CD14-positive monocyte (primary cell): ENCODE results near the gene MLN. TPM values are rescaled to one million over a fixed set of nuclear protein-coding genes. Genes with fewer than 3 reads are reported as not detected.

Experiments used
- DNase-seq, 3 donors: peaks; one replicate each; pipeline ENCODE4 v3.0.0-alpha.2; 2011 to 2022
- H2AFZ ChIP-seq: 2 replicates; pipeline ENCODE4 v1.6.0; 2012; ENCODE audit warnings: mild to moderate bottlenecking, low read depth, low read length, inconsistent platforms; ENCODE audit not compliant: insufficient read depth, poor library complexity, severe bottlenecking
- H3K27ac ChIP-seq, 2 donors: 1 replicate in 1 of 2; 2 replicates in 1 of 2; pipeline ENCODE4 v1.5.1; 2012 to 2013; ENCODE audit warnings: low read length in 2 of 2, control low read depth in 1 of 2, inconsistent platforms in 1 of 2, low read depth in 1 of 2, mild to moderate bottlenecking in 1 of 2
- H3K27me3 ChIP-seq, 2 donors: one replicate each; pipeline versions ENCODE4 v1.6.0 to v1.6.1; 2011 to 2013; ENCODE audit warnings: low read length in 2 of 2; ENCODE audit not compliant: control insufficient read depth in 2 of 2, insufficient read depth in 2 of 2
- H3K36me3 ChIP-seq, 2 donors: replicated peaks in 1 of 2; 1 replicate in 1 of 2; 2 replicates in 1 of 2; pipeline versions ENCODE4 v1.5.1 to v1.6.1; 2012 to 2013; ENCODE audit warnings: low read length in 2 of 2, control low read depth in 1 of 2, inconsistent platforms in 1 of 2, mild to moderate bottlenecking in 1 of 2; ENCODE audit not compliant: insufficient read depth in 2 of 2, control insufficient read depth in 1 of 2
- H3K4me1 ChIP-seq, 2 donors: 1 replicate in 1 of 2; 2 replicates in 1 of 2; pipeline versions ENCODE4 v1.5.1 to v1.6.1; 2012 to 2013; ENCODE audit warnings: low read length in 2 of 2, control low read depth in 1 of 2, inconsistent platforms in 1 of 2, mild to moderate bottlenecking in 1 of 2, moderate library complexity in 1 of 2; ENCODE audit not compliant: insufficient read depth in 2 of 2, control insufficient read depth in 1 of 2
- H3K4me2 ChIP-seq: replicated peaks from 2 replicates; pipeline ENCODE3; 2012; ENCODE audit warnings: low read length, moderate library complexity, mild to moderate bottlenecking; ENCODE audit not compliant: poor library complexity, severe bottlenecking; ENCODE audit errors: extremely low read depth
- H3K4me3 ChIP-seq, 3 experiments: fragments of 200-600 bp in 1 of 3; sonication (generic) in 1 of 3; replicated peaks in 1 of 3; 1 replicate in 2 of 3; 2 replicates in 1 of 3; pipeline ENCODE4 v1.5.1; 2011 to 2013; ENCODE audit warnings: low read length in 3 of 3, mild to moderate bottlenecking in 3 of 3, control low read depth in 2 of 3, low read depth in 2 of 3, inconsistent platforms in 1 of 3, moderate library complexity in 1 of 3
- H3K79me2 ChIP-seq: 2 replicates; pipeline ENCODE4 v1.6.0; 2012; ENCODE audit warnings: mild to moderate bottlenecking, control low read depth, inconsistent platforms, low read length, moderate library complexity; ENCODE audit not compliant: insufficient read depth
- H3K9ac ChIP-seq: 2 replicates; pipeline ENCODE4 v1.6.0; 2017; ENCODE audit warnings: low read length, mild to moderate bottlenecking; ENCODE audit not compliant: insufficient read depth, poor library complexity, severe bottlenecking
- H3K9me3 ChIP-seq, 2 donors: replicated peaks in 1 of 2; 1 replicate in 1 of 2; 2 replicates in 1 of 2; pipeline versions ENCODE4 v1.5.1 to v1.6.1; 2012 to 2013; ENCODE audit warnings: low read length in 2 of 2, control low read depth in 1 of 2; ENCODE audit not compliant: control insufficient read depth in 1 of 2, insufficient read depth in 1 of 2
- H4K20me1 ChIP-seq: 2 replicates; pipeline ENCODE4 v1.6.0; 2012; ENCODE audit warnings: mild to moderate bottlenecking, low read length, control low read depth, moderate library complexity; ENCODE audit not compliant: insufficient read depth
- H3K27ac Mint-ChIP-seq, 7 donors: one replicate each; pipeline ENCODE4 v1.8.0; 2020; ENCODE audit warnings: mild to moderate bottlenecking in 7 of 7, mixed read lengths in 7 of 7, moderate library complexity in 6 of 7, inconsistent platforms in 2 of 7
- H3K27me3 Mint-ChIP-seq, 3 donors: one replicate each; pipeline ENCODE4 v1.8.0; 2021 to 2022; ENCODE audit warnings: low read depth in 3 of 3, mild to moderate bottlenecking in 3 of 3, mixed read lengths in 3 of 3, moderate library complexity in 3 of 3, inconsistent platforms in 1 of 3
- H3K36me3 Mint-ChIP-seq, 2 donors: one replicate each; pipeline ENCODE4 v1.8.0; 2020; ENCODE audit warnings: mixed read lengths in 2 of 2, inconsistent platforms in 1 of 2, mild to moderate bottlenecking in 1 of 2
- H3K4me1 Mint-ChIP-seq: one replicate; pipeline ENCODE4 v1.8.0; 2020; ENCODE audit warnings: mild to moderate bottlenecking, mixed read lengths
- H3K4me3 Mint-ChIP-seq, 2 donors: one replicate each; pipeline ENCODE4 v1.8.0; 2020; ENCODE audit warnings: mild to moderate bottlenecking in 2 of 2, mixed read lengths in 2 of 2, moderate library complexity in 1 of 2
- H3K9me3 Mint-ChIP-seq, 7 donors: one replicate each; pipeline ENCODE4 v1.8.0; 2020 to 2022; ENCODE audit warnings: mixed read lengths in 7 of 7, mild to moderate bottlenecking in 6 of 7, moderate library complexity in 6 of 7, inconsistent platforms in 2 of 7
- WGBS: methylation state at CpG from one replicate; pipeline ENCODE4 v1.1.5; 2013; ENCODE audit warnings: missing lambda C conversion rate; ENCODE audit not compliant: insufficient coverage; 5-methylcytosine and 5-hydroxymethylcytosine counted together
- intact Hi-C, 2 donors: fragments of 100-400 bp; cut with micrococcal nuclease; formaldehyde crosslinking; loops; one replicate each; pipeline versions ENCODE4 v1.15.0 to v1.15.1; 2023
- polyA plus RNA-seq, 3 donors: library from polyadenylated mRNA; depleted of rRNA in 1 of 3; unstranded in 2 of 3; stranded (reverse) in 1 of 3; fragments of 300-500 nt in 2 of 3; fragments of >200 nt in 1 of 3; fragmentation: Illumina TruSeq in 2 of 3; gene quantifications; 1 replicate in 2 of 3; 2 replicates in 1 of 3; pipeline ENCODE4 v1.2.3, GENCODE V29; 2012 to 2021
- TF ChIP-seq, protein P1 (sequence below): fragments of 200-600 bp; IDR thresholded peaks from one replicate; pipeline ENCODE4 v1.8.0; 2022; ENCODE audit warnings: antibody characterized with exemption, mild to moderate bottlenecking

Gene MLN
- polyA plus RNA-seq, 3 donors = not detected

DNA sequence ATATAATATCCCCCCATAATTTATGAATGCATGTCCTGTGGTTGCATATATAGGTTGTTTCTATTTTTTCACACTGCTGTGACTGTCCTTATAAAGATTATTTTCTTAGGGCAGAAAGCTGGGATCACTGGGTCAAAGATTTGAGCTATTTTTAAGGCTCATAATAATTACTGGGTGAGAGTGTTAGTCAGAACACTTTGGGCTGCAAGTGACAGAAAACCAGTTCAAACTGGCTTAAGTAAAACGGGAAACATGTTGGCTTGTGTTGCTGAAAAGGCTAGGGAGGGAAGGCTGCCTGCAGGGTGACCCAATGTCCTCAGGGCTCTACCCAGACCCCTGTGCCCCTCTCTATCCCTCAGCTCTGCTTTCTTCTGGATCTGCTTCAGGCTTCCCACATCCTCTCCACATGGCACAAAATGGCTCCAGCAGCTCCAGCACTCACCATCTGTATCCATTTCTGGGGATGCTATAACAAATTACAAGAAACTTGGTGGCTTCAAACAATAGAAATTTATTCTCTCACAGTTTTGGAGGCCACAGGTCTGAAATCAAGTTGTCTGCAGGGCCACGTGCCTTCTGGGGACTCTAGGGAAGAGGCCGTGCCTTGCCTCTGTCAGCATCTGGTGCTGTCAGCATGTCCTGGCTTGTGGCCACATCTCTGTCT is 33.1 kb upstream of the MLN start:
- TF ChIP-seq, protein P1, sequence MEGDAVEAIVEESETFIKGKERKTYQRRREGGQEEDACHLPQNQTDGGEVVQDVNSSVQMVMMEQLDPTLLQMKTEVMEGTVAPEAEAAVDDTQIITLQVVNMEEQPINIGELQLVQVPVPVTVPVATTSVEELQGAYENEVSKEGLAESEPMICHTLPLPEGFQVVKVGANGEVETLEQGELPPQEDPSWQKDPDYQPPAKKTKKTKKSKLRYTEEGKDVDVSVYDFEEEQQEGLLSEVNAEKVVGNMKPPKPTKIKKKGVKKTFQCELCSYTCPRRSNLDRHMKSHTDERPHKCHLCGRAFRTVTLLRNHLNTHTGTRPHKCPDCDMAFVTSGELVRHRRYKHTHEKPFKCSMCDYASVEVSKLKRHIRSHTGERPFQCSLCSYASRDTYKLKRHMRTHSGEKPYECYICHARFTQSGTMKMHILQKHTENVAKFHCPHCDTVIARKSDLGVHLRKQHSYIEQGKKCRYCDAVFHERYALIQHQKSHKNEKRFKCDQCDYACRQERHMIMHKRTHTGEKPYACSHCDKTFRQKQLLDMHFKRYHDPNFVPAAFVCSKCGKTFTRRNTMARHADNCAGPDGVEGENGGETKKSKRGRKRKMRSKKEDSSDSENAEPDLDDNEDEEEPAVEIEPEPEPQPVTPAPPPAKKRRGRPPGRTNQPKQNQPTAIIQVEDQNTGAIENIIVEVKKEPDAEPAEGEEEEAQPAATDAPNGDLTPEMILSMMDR = no peak
- H3K27ac Mint-ChIP-seq = no peak overlapping the region
- DNase-seq = no peak
- H3K4me1 Mint-ChIP-seq = peaks cover 25% of the 10 kb centered on the region
- H3K27me3 Mint-ChIP-seq = peaks cover 3 to 16% (median 8%) of the 10 kb centered on the region in 3 donors
- H3K27ac ChIP-seq = no peak overlapping the region
- no peak overlapping the region for H3K4me2 ChIP-seq
- no peaks in the 10 kb centered on the region for H3K27me3 ChIP-seq
- peaks cover 0 to 5% of the 10 kb centered on the region in 2 donors for H3K9me3 ChIP-seq
- H3K79me2 ChIP-seq = no peaks in the 10 kb centered on the region
- H3K4me1 ChIP-seq = peaks cover 15 to 25% of the 10 kb centered on the region in 2 donors
- H3K4me3 ChIP-seq = no peak overlapping the region
- no peak overlapping the region for H3K9ac ChIP-seq
- H3K36me3 ChIP-seq = no peaks in the 10 kb centered on the region
- H3K36me3 Mint-ChIP-seq = no peaks in the 10 kb centered on the region
- intact Hi-C loops = no loop called here
- H4K20me1 ChIP-seq = no peaks in the 10 kb centered on the region
- WGBS = 87% methylated on average over 2 of the region's 3 CpGs
- no peak overlapping the region for H2AFZ ChIP-seq
- H3K4me3 Mint-ChIP-seq = no peak overlapping the region
- peaks cover 0 to 15% (median 8%) of the 10 kb centered on the region in 7 donors for H3K9me3 Mint-ChIP-seq

DNA sequence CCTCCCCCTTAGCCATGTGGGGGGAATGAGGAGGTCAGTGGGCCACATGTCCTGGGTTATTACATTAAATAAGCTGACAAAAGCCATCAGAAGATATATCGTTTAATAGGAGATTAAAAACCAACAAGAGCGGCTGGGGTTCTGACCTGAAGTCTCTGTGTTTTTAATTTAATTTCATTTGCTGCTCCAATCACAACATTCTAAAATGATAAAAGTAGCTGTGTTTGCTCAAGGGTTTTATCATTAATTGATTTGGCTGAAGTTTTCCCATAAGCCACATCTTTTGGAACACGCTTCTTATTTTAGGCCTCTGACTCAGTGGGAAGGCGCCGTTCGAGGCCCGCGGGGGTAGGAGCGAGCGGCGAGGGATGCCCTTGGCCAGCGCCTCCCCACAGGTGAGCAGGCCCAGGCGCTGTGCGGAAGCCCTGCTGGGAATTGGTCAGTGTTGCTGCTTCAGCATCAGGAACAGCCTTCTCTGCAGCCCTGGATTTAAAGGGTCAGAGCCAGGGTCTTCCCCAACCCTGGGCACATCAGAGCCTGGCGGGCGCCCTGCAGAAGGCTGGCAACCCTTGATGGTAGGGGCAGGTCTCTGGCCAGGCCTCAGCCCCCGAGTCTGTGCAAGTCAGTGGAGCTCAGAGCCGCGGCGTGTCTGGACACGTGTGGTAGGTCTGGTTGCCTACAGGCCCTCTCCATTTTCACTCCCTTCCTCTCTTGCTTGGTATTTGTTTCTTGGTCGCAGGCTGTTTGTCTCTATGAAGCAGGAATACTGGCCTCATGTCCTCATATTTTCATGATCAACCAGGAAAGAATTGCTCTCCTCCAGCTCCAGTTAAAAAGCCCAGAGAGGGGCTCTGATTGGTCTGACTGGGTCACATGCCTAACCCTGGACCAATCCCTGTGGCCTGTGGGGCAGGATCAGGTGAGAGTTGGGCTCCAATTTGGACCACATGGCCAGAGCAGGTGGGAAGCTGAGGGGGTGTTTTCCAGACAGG is 30.9 kb upstream of the MLN start:
- H3K9me3 Mint-ChIP-seq = peaks cover 0 to 15% (median 8%) of the 10 kb centered on the region in 7 donors
- no peak for DNase-seq
- H3K4me1 ChIP-seq = peaks cover 4 to 8% of the 10 kb centered on the region in 2 donors
- no peak overlapping the region for H3K4me3 ChIP-seq
- H3K4me3 Mint-ChIP-seq = no peak overlapping the region
- no peaks in the 10 kb centered on the region for H4K20me1 ChIP-seq
- H3K79me2 ChIP-seq = no peaks in the 10 kb centered on the region
- intact Hi-C loops = no loop called here
- H3K27me3 Mint-ChIP-seq = peaks cover 3 to 18% (median 12%) of the 10 kb centered on the region in 3 donors
- no peak overlapping the region for H3K4me2 ChIP-seq
- no peak overlapping the region for H3K27ac Mint-ChIP-seq
- H3K9ac ChIP-seq = no peak overlapping the region
- no peaks in the 10 kb centered on the region for H3K36me3 ChIP-seq
- H3K9me3 ChIP-seq = peaks cover 0 to 5% of the 10 kb centered on the region in 2 donors
- H3K4me1 Mint-ChIP-seq = peaks cover 11% of the 10 kb centered on the region
- no peak overlapping the region for H2AFZ ChIP-seq
- no peaks in the 10 kb centered on the region for H3K36me3 Mint-ChIP-seq
- no peaks in the 10 kb centered on the region for H3K27me3 ChIP-seq
- H3K27ac ChIP-seq = no peak overlapping the region
- TF ChIP-seq, protein P1 = no peak
- 98% methylated on average over 17 of the region's 22 CpGs for WGBS
